Tibial nerve (tissue), 4 donors: ENCODE measurements around the gene LIN28B. TPM values are rescaled to one million over a fixed set of nuclear protein-coding genes. Genes with fewer than 3 reads are reported as not detected.

Experiments
- DNase-seq, 2 donors: peaks; one replicate each; pipeline ENCODE4 v3.0.0-alpha.2; 2019; ENCODE audit warnings: low spot score in 2 of 2
- H3K27ac ChIP-seq, 4 donors: fragments of 200-600 bp; sonication (generic) in 3 of 4; one replicate each; pipeline ENCODE4 v1.5.1; 2017 to 2019; ENCODE audit warnings: mild to moderate bottlenecking in 1 of 4
- H3K27me3 ChIP-seq, 2 donors: fragments of 200-600 bp; sonication (generic) in 1 of 2; one replicate each; pipeline versions ENCODE4 v1.5.1 to v1.6.0; 2017 to 2019
- H3K36me3 ChIP-seq, 3 donors: fragments of 200-600 bp; sonication (generic); one replicate each; pipeline ENCODE4 v1.5.1; 2018 to 2019
- H3K4me1 ChIP-seq, 4 donors: fragments of 200-600 bp; sonication (generic) in 3 of 4; one replicate each; pipeline ENCODE4 v1.5.1; 2017 to 2019
- H3K4me3 ChIP-seq, 4 donors: fragments of 200-600 bp; sonication (generic) in 3 of 4; one replicate each; pipeline ENCODE4 v1.5.1; 2017 to 2019; ENCODE audit warnings: mild to moderate bottlenecking in 1 of 4, moderate library complexity in 1 of 4
- H3K9me3 ChIP-seq, 4 donors: fragments of 200-600 bp; sonication (generic) in 3 of 4; one replicate each; pipeline ENCODE4 v1.5.1; 2017 to 2019
- CTCF ChIP-seq, 5 experiments: fragments of 200-600 bp in 3 of 5; fragments of 450-650 bp in 2 of 5; sonication (generic) in 3 of 5; IDR thresholded peaks; one replicate each; pipeline ENCODE4 v1.5.1; 2016 to 2019; ENCODE audit warnings: antibody characterized with exemption in 5 of 5, mild to moderate bottlenecking in 3 of 5, moderate library complexity in 2 of 5
- EP300 ChIP-seq, 2 donors: sonication (generic); formaldehyde crosslinking; IDR thresholded peaks; one replicate each; pipeline ENCODE4 v1.6.1; 2017; ENCODE audit warnings: antibody characterized with exemption in 2 of 2, mild to moderate bottlenecking in 1 of 2
- POLR2A ChIP-seq, 2 donors: fragments of 450-650 bp; IDR thresholded peaks; one replicate each; pipeline ENCODE4 v1.6.1; 2017; ENCODE audit warnings: antibody characterized with exemption in 2 of 2, mild to moderate bottlenecking in 2 of 2, moderate library complexity in 2 of 2
- WGBS, 2 donors: methylation state at CpG; one replicate each; pipeline ENCODE4 v1.1.5; 2018; 5-methylcytosine and 5-hydroxymethylcytosine counted together
- total RNA-seq, 4 donors: library from RNA; depleted of rRNA; stranded (reverse); fragments of >200 nt; gene quantifications; one replicate each; pipeline ENCODE4 v1.1.0, GENCODE V29; 2016

LIN28B gene
- total RNA-seq, 4 donors from 2014 or later = not detected

GRCh38 chr6:105087571-105088211 is 130.8 kb downstream of the LIN28B start:
- Histone ChIP-seq H3K27ac (no peak overlapping the region), H3K27me3 (no peaks in the 10 kb centered on the region), H3K36me3 (no peaks in the 10 kb centered on the region), H3K4me1 (no peaks in the 10 kb centered on the region), H3K9me3 (no peaks in the 10 kb centered on the region), H3K4me3 (no peak overlapping the region)
- TF ChIP-seq POLR2A (IDR thresholded peaks at IDR 0.05) = no peak
- peak; percentile 69 to 84 (median 80) for TF ChIP-seq CTCF (IDR thresholded peaks at IDR 0.05)
- no peak for TF ChIP-seq EP300 (IDR thresholded peaks at IDR 0.05)
- DNase-seq = peak in 1 of 2 donors; percentile 22
- 6 to 7% methylated on average over 1 of the region's 1 CpG for WGBS, 2 donors

GRCh38 chr6:105091140-105091829 is 134.4 kb downstream of the LIN28B start:
- WGBS, 2 donors = 47 to 53% methylated on average over 8 of the region's 8 CpGs
- Histone ChIP-seq H3K27ac (no peak overlapping the region), H3K27me3 (no peaks in the 10 kb centered on the region), H3K4me3 (no peak overlapping the region), H3K4me1 (no peaks in the 10 kb centered on the region), H3K36me3 (no peaks in the 10 kb centered on the region), H3K9me3 (no peaks in the 10 kb centered on the region)
- no peak for DNase-seq
- no peak for TF ChIP-seq EP300 (IDR thresholded peaks at IDR 0.05)
- TF ChIP-seq POLR2A (IDR thresholded peaks at IDR 0.05) = no peak
- TF ChIP-seq CTCF (IDR thresholded peaks at IDR 0.05) = no peak

- no peaks in the 10 kb centered on the region for H3K27me3 ChIP-seq
- H3K9me3 ChIP-seq = no peaks in the 10 kb centered on the region
- no peaks in the 10 kb centered on the region for H3K4me1 ChIP-seq
- WGBS, 2 donors = 85 to 89% methylated on average over 10 of the region's 10 CpGs
- H3K4me3 ChIP-seq = no peak overlapping the region
- H3K27ac ChIP-seq = no peak overlapping the region
- TF ChIP-seq CTCF (IDR thresholded peaks at IDR 0.05) (no peak), EP300 (IDR thresholded peaks at IDR 0.05) (no peak), POLR2A (IDR thresholded peaks at IDR 0.05) (no peak)
- no peak for DNase-seq
- H3K36me3 ChIP-seq = peaks cover 0 to 6% (median 0%) of the 10 kb centered on the region in 3 donors
Observed at GRCh38 chr6:105094133-105094640, 137.3 kb downstream of the LIN28B start.

- DNase-seq = no peak
- Histone ChIP-seq H3K27ac (no peak overlapping the region), H3K4me3 (no peak overlapping the region), H3K36me3 (peaks cover 0 to 14% (median 0%) of the 10 kb centered on the region in 3 donors), H3K27me3 (no peaks in the 10 kb centered on the region), H3K9me3 (no peaks in the 10 kb centered on the region), H3K4me1 (no peaks in the 10 kb centered on the region)
- TF ChIP-seq EP300 (IDR thresholded peaks at IDR 0.05) (no peak), CTCF (IDR thresholded peaks at IDR 0.05) (no peak), POLR2A (IDR thresholded peaks at IDR 0.05) (no peak)
- WGBS, 2 donors = 95 to 97% methylated on average over 3 of the region's 3 CpGs
Observed at GRCh38 chr6:105095139-105095538, 138.2 kb downstream of the LIN28B start.

DNA sequence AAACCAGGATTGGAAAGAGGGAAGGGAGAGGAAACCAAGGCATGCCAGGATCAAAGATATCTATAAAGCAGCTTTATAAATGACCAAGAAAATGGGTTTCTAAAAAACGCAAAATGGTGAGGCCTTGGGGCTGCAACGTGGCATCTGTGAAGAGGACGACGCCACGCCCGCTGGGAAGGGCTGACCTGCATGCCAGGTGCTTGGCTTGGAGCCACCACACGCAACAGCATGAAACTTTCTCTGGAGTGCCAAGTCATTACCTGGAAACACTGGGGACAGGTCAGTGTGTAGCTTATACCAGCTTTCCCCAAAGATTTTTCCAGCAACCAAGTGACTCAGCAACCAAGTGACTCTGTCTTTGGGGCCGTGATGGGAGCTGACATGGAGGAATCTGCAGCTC is 140.4 kb downstream of the LIN28B start:
- Histone ChIP-seq H3K4me3 (no peak overlapping the region), H3K27ac (no peak overlapping the region), H3K4me1 (no peaks in the 10 kb centered on the region), H3K36me3 (peaks cover 0 to 14% (median 0%) of the 10 kb centered on the region in 3 donors), H3K9me3 (no peaks in the 10 kb centered on the region), H3K27me3 (no peaks in the 10 kb centered on the region)
- no peak for DNase-seq
- 91% methylated on average over 8 of the region's 8 CpGs for WGBS, 2 donors
- TF ChIP-seq EP300 (IDR thresholded peaks at IDR 0.05) (no peak), POLR2A (IDR thresholded peaks at IDR 0.05) (no peak), CTCF (IDR thresholded peaks at IDR 0.05) (no peak)
